ENCODE results near the gene EXOC4. TPM values are rescaled to one million over a fixed set of nuclear protein-coding genes. Genes with fewer than 3 reads are reported as not detected.
A peak's percentile ranks its signal among the peaks of the same experiment; 100 is the strongest.

EXOC4 gene
- total RNA-seq, 2 donors from 2014 or later = 53.5 to 62.3 TPM

- H3K4me3 Mint-ChIP-seq = no peak overlapping the region
- H3K27me3 Mint-ChIP-seq = no peaks in the 10 kb centered on the region
- H3K27ac Mint-ChIP-seq = no peak overlapping the region
- H3K36me3 Mint-ChIP-seq (ENCODE audit: low read depth) = no peaks in the 10 kb centered on the region
- peaks cover 4% of the 10 kb centered on the region for H3K4me1 Mint-ChIP-seq
- no peaks in the 10 kb centered on the region for H3K9me3 Mint-ChIP-seq
- ATAC-seq (replicated peaks) = no peak
Measured at GRCh38 chr7:133850497-133851280, 597.8 kb downstream of the EXOC4 start.

DNA sequence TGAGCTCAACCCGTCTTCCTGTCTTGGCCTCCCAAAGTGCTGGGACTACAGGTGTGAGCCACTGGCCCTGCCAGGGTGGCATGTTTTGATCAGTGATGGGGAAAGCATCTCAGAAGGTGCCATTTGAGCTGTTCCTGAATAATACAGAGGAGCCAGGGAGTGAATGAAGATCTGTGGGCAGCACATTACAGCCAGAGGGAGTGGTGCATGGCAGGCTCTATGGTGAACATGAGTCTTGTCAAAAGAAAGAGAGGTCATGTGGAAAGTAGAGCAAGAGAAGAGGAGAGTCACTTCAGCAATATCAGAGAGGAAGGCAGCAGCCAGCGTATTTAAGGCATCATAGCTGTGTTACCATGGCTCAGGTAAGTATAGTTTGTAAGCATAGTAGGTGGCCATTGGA, 598.5 kb downstream of the EXOC4 start:
- no peak for ATAC-seq (replicated peaks)
- no peaks in the 10 kb centered on the region for H3K9me3 Mint-ChIP-seq
- H3K4me3 Mint-ChIP-seq = no peak overlapping the region
- no peaks in the 10 kb centered on the region for H3K27me3 Mint-ChIP-seq
- H3K36me3 Mint-ChIP-seq (ENCODE audit: low read depth) = no peaks in the 10 kb centered on the region
- peaks cover 4% of the 10 kb centered on the region for H3K4me1 Mint-ChIP-seq
- H3K27ac Mint-ChIP-seq = no peak overlapping the region

DNA sequence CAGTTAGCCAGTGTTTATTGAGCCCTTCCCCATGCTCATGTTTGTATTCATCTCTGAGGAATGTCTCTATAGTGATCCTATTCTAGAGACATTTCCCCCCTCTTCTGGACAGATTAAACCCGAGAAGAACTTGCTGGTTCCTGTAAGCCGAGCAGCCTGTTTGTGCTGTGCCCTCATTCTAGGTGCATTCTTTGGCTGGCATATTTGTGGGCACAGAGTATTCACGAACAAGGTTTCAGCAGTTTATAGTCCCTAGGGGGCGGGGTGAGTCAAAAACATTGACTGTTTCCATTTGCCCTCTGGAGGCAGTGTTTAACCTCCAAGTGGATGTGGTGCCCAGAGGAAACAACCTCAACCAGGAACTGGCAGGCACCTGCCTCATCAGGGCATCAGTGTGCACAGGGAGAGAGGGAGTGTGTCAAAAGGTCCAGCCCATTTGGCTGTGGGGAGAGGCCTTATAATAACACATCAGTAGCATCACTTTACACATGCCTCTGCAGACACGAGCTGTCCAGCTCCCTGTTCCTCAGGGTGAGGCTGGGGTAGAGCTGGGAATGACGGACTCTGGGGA, 600.9 kb downstream of the EXOC4 start:
- H3K27me3 Mint-ChIP-seq = no peaks in the 10 kb centered on the region
- ATAC-seq (replicated peaks) = peak; percentile 24
- H3K36me3 Mint-ChIP-seq (ENCODE audit: low read depth) = no peaks in the 10 kb centered on the region
- no peaks in the 10 kb centered on the region for H3K9me3 Mint-ChIP-seq
- no peak overlapping the region for H3K27ac Mint-ChIP-seq
- H3K4me3 Mint-ChIP-seq = no peak overlapping the region
- peaks cover 4% of the 10 kb centered on the region for H3K4me1 Mint-ChIP-seq

DNA sequence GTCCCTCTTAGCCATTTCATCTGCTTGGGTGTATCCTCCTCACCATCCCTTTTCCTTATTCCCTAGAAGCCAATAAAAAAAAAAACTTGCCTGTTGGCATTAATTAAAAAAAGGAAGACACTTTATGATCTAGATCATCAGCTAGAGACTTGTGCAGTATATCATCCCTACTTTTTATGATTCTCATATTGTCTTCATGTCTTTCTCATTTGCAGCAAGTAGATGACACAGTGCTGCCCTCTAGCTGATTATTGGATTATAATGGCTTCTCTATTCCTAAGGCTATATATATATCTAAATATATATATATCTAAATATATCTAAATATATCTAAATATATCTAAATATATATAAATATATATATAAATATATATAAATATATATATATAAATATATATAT, 601.9 kb downstream of the EXOC4 start:
- no peak for ATAC-seq (replicated peaks)
- Mint-ChIP-seq H3K36me3 (ENCODE audit: low read depth) (no peaks in the 10 kb centered on the region), H3K4me1 (peaks cover 10% of the 10 kb centered on the region), H3K4me3 (no peak overlapping the region), H3K27ac (no peak overlapping the region), H3K27me3 (no peaks in the 10 kb centered on the region), H3K9me3 (no peaks in the 10 kb centered on the region)

DNA sequence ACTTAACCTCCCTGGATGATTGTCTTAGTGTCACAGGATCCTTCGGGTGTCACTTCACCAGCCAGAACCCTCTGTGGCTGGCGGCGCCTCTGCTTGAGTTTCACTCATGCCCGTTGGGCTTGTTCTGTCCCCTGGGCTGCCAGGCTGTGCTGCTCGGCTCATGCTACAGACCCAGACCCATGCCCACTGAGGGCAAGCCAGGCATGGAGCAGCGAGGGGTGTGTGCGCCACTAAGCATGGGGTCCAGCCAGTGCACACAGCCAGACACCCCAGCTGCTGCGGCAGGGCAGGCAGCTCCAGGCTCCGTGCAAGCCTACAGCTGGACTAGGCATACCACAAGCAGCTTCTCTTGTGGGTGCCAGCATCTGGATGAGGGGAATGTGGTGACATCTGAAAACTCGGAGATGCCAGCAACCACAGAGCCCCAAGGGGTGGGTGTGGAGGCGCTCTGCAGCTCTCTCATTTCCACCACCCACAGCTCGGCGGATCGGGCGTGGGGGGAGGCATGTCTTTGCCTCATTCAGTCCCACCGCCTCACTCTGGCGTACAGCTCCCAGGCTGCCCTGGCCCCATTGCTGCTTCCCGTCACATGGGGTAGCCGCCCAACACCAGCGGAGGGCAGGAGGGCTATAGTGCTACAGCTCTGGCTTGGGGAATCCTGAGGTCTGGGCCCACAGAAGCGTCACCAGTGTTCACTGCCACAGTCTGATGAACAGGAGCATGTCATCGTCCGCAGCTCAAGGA, 604.7 kb downstream of the EXOC4 start:
- no peak for ATAC-seq (replicated peaks)
- H3K27ac Mint-ChIP-seq = no peak overlapping the region
- H3K4me3 Mint-ChIP-seq = no peak overlapping the region
- H3K36me3 Mint-ChIP-seq (ENCODE audit: low read depth) = no peaks in the 10 kb centered on the region
- H3K4me1 Mint-ChIP-seq = peaks cover 6% of the 10 kb centered on the region
- H3K9me3 Mint-ChIP-seq = no peaks in the 10 kb centered on the region
- no peaks in the 10 kb centered on the region for H3K27me3 Mint-ChIP-seq

DNA sequence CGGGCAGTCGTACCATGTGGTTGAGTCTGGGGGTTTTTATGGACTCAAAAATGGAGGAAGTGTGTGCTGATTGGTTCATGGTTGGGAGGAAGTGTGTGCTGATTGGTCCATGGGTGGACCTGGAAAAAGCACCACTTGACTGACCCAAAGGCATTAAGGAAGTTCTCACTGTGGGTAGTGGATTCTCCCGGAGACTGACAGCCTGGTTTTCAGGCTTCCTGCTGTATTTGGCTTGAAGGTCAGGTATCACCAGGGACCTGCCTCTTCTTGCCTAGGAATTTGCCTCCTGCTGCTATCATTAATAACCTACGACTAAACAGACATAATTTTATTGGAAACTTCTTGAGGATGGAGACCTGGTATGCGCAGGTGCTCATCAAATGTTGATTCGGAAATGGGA, 605.4 kb downstream of the EXOC4 start:
- no peaks in the 10 kb centered on the region for H3K27me3 Mint-ChIP-seq
- ATAC-seq (replicated peaks) = no peak
- no peaks in the 10 kb centered on the region for H3K36me3 Mint-ChIP-seq (ENCODE audit: low read depth)
- peaks cover 6% of the 10 kb centered on the region for H3K4me1 Mint-ChIP-seq
- no peak overlapping the region for H3K4me3 Mint-ChIP-seq
- no peaks in the 10 kb centered on the region for H3K9me3 Mint-ChIP-seq
- H3K27ac Mint-ChIP-seq = no peak overlapping the region

- H3K27me3 Mint-ChIP-seq = no peaks in the 10 kb centered on the region
- ATAC-seq (replicated peaks) = no peak
Measured at GRCh38 chr7:133859231-133859630, 606.4 kb downstream of the EXOC4 start.

DNA sequence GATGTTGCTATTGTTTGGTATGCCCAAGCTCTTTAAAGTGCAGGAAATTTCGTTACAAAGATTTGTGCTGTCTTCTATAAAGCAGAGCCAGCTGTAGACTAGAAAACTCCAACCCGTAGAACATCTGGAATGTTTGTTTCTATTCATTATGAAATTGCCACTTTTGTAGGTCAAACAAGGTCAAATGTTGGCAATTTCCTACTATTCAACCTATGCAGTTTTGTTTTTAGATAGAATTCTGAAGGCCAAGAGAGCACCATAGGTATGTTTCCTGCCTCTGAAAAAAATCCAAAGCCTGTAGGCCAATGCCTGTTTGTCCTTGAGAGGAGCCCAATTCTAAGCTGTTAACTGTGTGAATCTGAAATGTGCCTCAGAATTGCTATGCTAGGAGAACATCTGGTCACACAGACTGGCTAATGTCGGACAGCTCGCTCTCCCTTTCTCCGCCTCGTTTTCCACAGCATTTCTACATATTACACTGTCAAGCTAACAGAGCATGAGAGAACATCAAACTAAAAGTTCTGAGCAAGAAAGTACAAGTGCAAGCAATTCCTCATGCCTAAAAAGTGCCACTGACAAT, 607.1 kb downstream of the EXOC4 start:
- H3K4me3 Mint-ChIP-seq = no peak overlapping the region

More at GRCh38 chr7:133859231-133859630, 606.4 kb downstream of the EXOC4 start:
- no peaks in the 10 kb centered on the region for H3K9me3 Mint-ChIP-seq
- no peaks in the 10 kb centered on the region for H3K36me3 Mint-ChIP-seq (ENCODE audit: low read depth)
- peaks cover 6% of the 10 kb centered on the region for H3K4me1 Mint-ChIP-seq
- no peak overlapping the region for H3K4me3 Mint-ChIP-seq
- no peak overlapping the region for H3K27ac Mint-ChIP-seq

DNA sequence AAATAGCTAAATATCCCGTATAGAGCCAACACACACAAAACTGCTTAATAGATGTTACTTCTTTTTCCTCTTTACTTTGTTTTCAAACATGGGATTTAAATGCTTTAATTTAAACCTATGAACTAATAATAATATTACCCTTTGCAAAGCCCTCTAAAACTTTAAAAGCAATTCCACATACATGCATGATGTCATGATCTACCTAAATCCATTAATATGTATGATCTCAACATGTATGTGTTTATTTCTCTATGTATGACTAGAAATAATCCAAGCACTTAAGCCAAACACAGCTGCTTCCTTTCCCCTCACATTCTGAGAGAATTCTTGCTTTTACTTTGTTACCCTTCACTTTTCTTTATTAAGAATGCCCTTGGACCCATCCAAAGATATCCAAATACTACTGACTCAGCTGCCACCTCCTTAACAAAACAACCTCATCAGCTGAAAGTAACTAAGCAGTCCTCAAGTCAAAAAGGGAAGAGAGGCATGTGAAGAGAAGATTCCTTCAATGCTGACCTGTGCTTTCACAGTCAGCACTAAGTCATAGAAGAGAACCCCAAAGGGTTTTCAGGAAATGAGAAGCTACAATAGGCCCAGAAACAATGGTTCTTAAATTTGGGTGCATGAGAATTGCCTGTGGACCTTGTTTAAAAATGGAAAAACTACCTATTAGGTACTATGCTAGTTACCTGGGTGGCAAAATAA, 607.9 kb downstream of the EXOC4 start:
- H3K27me3 Mint-ChIP-seq = no peaks in the 10 kb centered on the region
- no peak for ATAC-seq (replicated peaks)

More for the DNA sequence above, 607.1 kb downstream of the EXOC4 start:
- no peak overlapping the region for H3K27ac Mint-ChIP-seq
- H3K9me3 Mint-ChIP-seq = no peaks in the 10 kb centered on the region
- H3K27me3 Mint-ChIP-seq = no peaks in the 10 kb centered on the region
- peaks cover 6% of the 10 kb centered on the region for H3K4me1 Mint-ChIP-seq
- H3K36me3 Mint-ChIP-seq (ENCODE audit: low read depth) = no peaks in the 10 kb centered on the region
- no peak for ATAC-seq (replicated peaks)

DNA sequence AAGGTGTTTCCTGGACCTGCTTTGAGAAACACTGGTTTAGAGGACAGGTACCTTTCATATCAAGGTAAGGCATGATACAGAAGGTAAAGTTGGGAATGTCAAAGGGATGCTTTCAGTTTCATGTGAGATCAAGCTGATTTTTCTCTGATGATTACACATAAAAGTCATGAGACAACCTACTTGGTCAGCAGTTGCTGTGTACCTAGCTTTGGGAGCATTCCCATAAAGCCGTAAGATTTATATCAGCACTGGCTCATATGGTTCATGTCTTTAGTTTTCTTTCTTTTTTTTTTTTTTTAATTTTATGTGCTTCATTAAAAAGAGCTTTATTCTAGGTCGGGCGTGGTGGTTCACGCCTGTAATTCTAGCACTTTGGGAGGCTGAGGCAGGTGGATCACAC, 609.0 kb downstream of the EXOC4 start:
- no peak overlapping the region for H3K27ac Mint-ChIP-seq
- H3K4me3 Mint-ChIP-seq = no peak overlapping the region
- ATAC-seq (replicated peaks) = no peak
- no peaks in the 10 kb centered on the region for H3K9me3 Mint-ChIP-seq
- H3K4me1 Mint-ChIP-seq = peaks cover 6% of the 10 kb centered on the region
- H3K27me3 Mint-ChIP-seq = no peaks in the 10 kb centered on the region
- no peaks in the 10 kb centered on the region for H3K36me3 Mint-ChIP-seq (ENCODE audit: low read depth)

More for the DNA sequence above, 607.9 kb downstream of the EXOC4 start:
- H3K4me1 Mint-ChIP-seq = peaks cover 6% of the 10 kb centered on the region
- no peaks in the 10 kb centered on the region for H3K9me3 Mint-ChIP-seq
- no peak overlapping the region for H3K4me3 Mint-ChIP-seq
- H3K36me3 Mint-ChIP-seq (ENCODE audit: low read depth) = no peaks in the 10 kb centered on the region
- no peak overlapping the region for H3K27ac Mint-ChIP-seq

GRCh38 chr7:133863362-133864061, 610.6 kb downstream of the EXOC4 start:
- no peak overlapping the region for H3K4me3 Mint-ChIP-seq
- no peak overlapping the region for H3K27ac Mint-ChIP-seq
- H3K27me3 Mint-ChIP-seq = no peaks in the 10 kb centered on the region
- H3K4me1 Mint-ChIP-seq = peaks cover 6% of the 10 kb centered on the region
- H3K9me3 Mint-ChIP-seq = no peaks in the 10 kb centered on the region
- no peaks in the 10 kb centered on the region for H3K36me3 Mint-ChIP-seq (ENCODE audit: low read depth)
- ATAC-seq (replicated peaks) = no peak

DNA sequence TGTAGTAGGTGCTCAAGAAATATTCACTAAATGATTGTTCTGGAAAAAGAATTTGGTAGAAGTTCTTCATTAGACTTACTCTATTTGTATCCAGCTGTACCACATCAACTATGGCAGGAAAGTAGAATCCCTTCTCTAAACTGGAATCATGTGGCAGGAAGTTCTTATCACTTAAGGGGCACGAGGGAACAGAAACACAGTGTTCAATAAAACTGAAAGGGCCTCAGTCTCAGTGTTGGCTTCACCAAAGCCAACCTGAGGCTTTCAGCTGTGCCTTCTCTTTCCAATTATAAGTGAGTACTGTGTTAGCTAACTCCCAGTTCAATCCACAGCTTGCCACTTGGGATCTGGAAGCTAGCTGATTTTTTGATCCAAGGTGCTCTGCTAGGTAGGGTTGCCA, 616.7 kb downstream of the EXOC4 start:
- no peak overlapping the region for H3K27ac Mint-ChIP-seq
- no peaks in the 10 kb centered on the region for H3K36me3 Mint-ChIP-seq (ENCODE audit: low read depth)
- H3K4me1 Mint-ChIP-seq = peaks cover 8% of the 10 kb centered on the region
- no peaks in the 10 kb centered on the region for H3K9me3 Mint-ChIP-seq
- no peak overlapping the region for H3K4me3 Mint-ChIP-seq
- no peaks in the 10 kb centered on the region for H3K27me3 Mint-ChIP-seq
- ATAC-seq (replicated peaks) = no peak

GRCh38 chr7:133871757-133872156, 618.9 kb downstream of the EXOC4 start:
- Mint-ChIP-seq H3K27ac (no peak overlapping the region), H3K27me3 (no peaks in the 10 kb centered on the region), H3K4me1 (peaks cover 8% of the 10 kb centered on the region), H3K4me3 (no peak overlapping the region), H3K36me3 (ENCODE audit: low read depth) (no peaks in the 10 kb centered on the region), H3K9me3 (no peaks in the 10 kb centered on the region)
- ATAC-seq (replicated peaks) = no peak

GRCh38 chr7:133873187-133873586, 620.3 kb downstream of the EXOC4 start:
- H3K9me3 Mint-ChIP-seq = no peaks in the 10 kb centered on the region
- H3K27ac Mint-ChIP-seq = no peak overlapping the region
- ATAC-seq (replicated peaks) = peak; percentile 79
- H3K27me3 Mint-ChIP-seq = no peaks in the 10 kb centered on the region
- peaks cover 8% of the 10 kb centered on the region for H3K4me1 Mint-ChIP-seq
- H3K36me3 Mint-ChIP-seq (ENCODE audit: low read depth) = no peaks in the 10 kb centered on the region
- H3K4me3 Mint-ChIP-seq = peak overlapping the region; percentile 3
